ENCODE measurements around the gene ALK. TPM values are rescaled to one million over a fixed set of nuclear protein-coding genes. Genes with fewer than 3 reads are reported as not detected.

ALK gene
- total RNA-seq, 1 experiment from 2014 or later, result not detected

DNA sequence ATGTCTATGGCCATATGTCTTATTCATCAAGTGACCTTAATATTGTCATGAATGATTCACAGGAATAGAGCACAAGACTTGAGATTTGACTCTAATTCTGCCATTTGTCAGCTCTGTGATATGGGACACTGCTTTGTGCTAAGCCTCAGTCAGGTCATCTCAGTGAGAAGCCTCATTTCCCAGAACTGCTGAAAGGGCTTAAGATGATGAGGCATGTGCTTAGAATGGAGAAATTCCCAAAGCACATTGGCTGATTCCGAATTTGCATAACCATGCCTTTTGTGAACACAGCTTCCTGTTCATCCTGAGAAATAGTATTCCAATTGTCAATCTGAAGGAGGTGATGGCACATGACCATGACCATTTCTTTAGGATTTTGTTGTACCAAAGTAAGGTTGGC is 218.1 kb downstream of the ALK start:
- no peak overlapping the region for H2BK120ac ChIP-seq (ENCODE audit: low read depth, low read length, poor library complexity, severe bottlenecking)
- H3K36me3 Mint-ChIP-seq (ENCODE audit: insufficient read depth in 1 of 3, low read depth in 3 of 3), result no peaks in the 10 kb centered on the region
- H3K9ac ChIP-seq (ENCODE audit: extremely low read depth, insufficient read length, low read length), result no peak overlapping the region
- no peak overlapping the region for H2AK5ac ChIP-seq (ENCODE audit: insufficient read length, low read length)
- H3K4me1 ChIP-seq (ENCODE audit: insufficient read depth, low read length), result no peaks in the 10 kb centered on the region; the same call in 1 of the 2 replicates
- no peak overlapping the region for H3K27ac ChIP-seq (ENCODE audit: insufficient read length, low read depth, low read length)
- H2BK12ac ChIP-seq (ENCODE audit: insufficient read length, low read depth, low read length), result no peak overlapping the region
- H3K14ac ChIP-seq (ENCODE audit: insufficient read depth, low read length), result no peak overlapping the region
- no peak overlapping the region for H3K56ac ChIP-seq (ENCODE audit: insufficient read length, low read depth, low read length)
- TF ChIP-seq CTCF (conservative IDR thresholded peaks at IDR 0.05), result no peak
- DNase-seq, result no peak
- H3K27me3 ChIP-seq (ENCODE audit: insufficient read depth, low read length), result no peaks in the 10 kb centered on the region
- H3K79me1 ChIP-seq (ENCODE audit: insufficient read depth, low read depth, low read length, poor library complexity, severe bottlenecking), result no peaks in the 10 kb centered on the region
- H3K4ac ChIP-seq (ENCODE audit: low read depth, low read length), result no peak overlapping the region
- H3T11ph ChIP-seq (ENCODE audit: low read length), result no peak overlapping the region
- H2BK5ac ChIP-seq (ENCODE audit: insufficient read length, low read length), result no peak overlapping the region
- no peak overlapping the region for H3K23ac ChIP-seq (ENCODE audit: insufficient read length, low read depth, low read length)
- H3K9me3 Mint-ChIP-seq, result no peaks in the 10 kb centered on the region
- no peak overlapping the region for H3K18ac ChIP-seq (ENCODE audit: insufficient read length, low read depth, low read length)
- no peak overlapping the region for H4K5ac ChIP-seq (ENCODE audit: insufficient read length, low read depth, low read length)
- no CpG with 5 or more reads among the region's 1 CpG for WGBS (ENCODE audit: extremely low coverage, insufficient read length, low lambda C conversion rate)
- no peak overlapping the region for H3K4me3 Mint-ChIP-seq
- no peak overlapping the region for H2BK15ac ChIP-seq (ENCODE audit: low read depth, low read length)
- H3K4me1 Mint-ChIP-seq, result peaks cover 3 to 12% of the 10 kb centered on the region in 2 experiments; a peak in 3 of 4 replicates
- H2AFZ ChIP-seq (ENCODE audit: low read length), result no peak overlapping the region
- H4K91ac ChIP-seq (ENCODE audit: insufficient read length, low read depth, low read length), result no peak overlapping the region
- no peaks in the 10 kb centered on the region for H4K20me1 ChIP-seq (ENCODE audit: control insufficient read depth, insufficient read depth, insufficient read length)
- H3K23me2 ChIP-seq (ENCODE audit: insufficient read length, low read depth, low read length, poor library complexity, severe bottlenecking), result no peaks in the 10 kb centered on the region
- no peaks in the 10 kb centered on the region for H3K9me3 ChIP-seq (ENCODE audit: control insufficient read depth, low read depth, low read length)
- no peak overlapping the region for H2BK20ac ChIP-seq (ENCODE audit: low read depth, low read length, poor library complexity, severe bottlenecking)
- no peaks in the 10 kb centered on the region for H3K79me2 ChIP-seq (ENCODE audit: insufficient read depth, low read length)
- no peak overlapping the region for H4K8ac ChIP-seq (replicated peaks; ENCODE audit: insufficient read length, low read depth, low read length)
- peaks cover 1% of the 10 kb centered on the region; the same call in 1 of the 2 replicates for H3K27me3 Mint-ChIP-seq (ENCODE audit: low read depth)
- no peak overlapping the region for H3K27ac Mint-ChIP-seq
- no peak overlapping the region for H3K4me2 ChIP-seq (ENCODE audit: insufficient read depth, insufficient read length, low read length)
